SJSA1 (cell line): ENCODE measurements around the gene DCTN2. TPM values are rescaled to one million over a fixed set of nuclear protein-coding genes. Genes with fewer than 3 reads are reported as not detected.

Source experiments
- DNase-seq, 2 experiments: peaks; one replicate each; pipeline ENCODE4 v3.0.0-alpha.2; 2015 to 2020; ENCODE audit warnings: low spot score in 2 of 2, low read depth in 1 of 2
- H3K27ac ChIP-seq: fragments of 250-450 bp; sonication (Bioruptor Pico); 2 replicates; pipeline ENCODE4 v1.5.1; 2020; ENCODE audit warnings: mild to moderate bottlenecking, moderate library complexity
- H3K27me3 ChIP-seq: fragments of 250-450 bp; sonication (Bioruptor Pico); replicated peaks from 2 replicates; pipeline ENCODE4 v1.5.1; 2020; ENCODE audit warnings: mild to moderate bottlenecking, moderate library complexity
- H3K36me3 ChIP-seq: fragments of 250-450 bp; sonication (Bioruptor Pico); 2 replicates; pipeline ENCODE4 v1.5.1; 2020; ENCODE audit warnings: mild to moderate bottlenecking
- H3K4me1 ChIP-seq: fragments of 250-450 bp; sonication (Bioruptor Pico); replicated peaks from 2 replicates; pipeline ENCODE4 v1.6.1; 2021; ENCODE audit warnings: mild to moderate bottlenecking
- H3K4me3 ChIP-seq: fragments of 250-450 bp; sonication (Bioruptor Pico); 2 replicates; pipeline ENCODE4 v1.5.1; 2020; ENCODE audit warnings: mild to moderate bottlenecking
- H3K9me3 ChIP-seq: fragments of 250-450 bp; sonication (Bioruptor Pico); replicated peaks from 2 replicates; pipeline ENCODE4 v1.5.1; 2020; ENCODE audit warnings: mild to moderate bottlenecking
- total RNA-seq: library from RNA; depleted of rRNA; stranded (reverse); fragments of >200 nt; shearing (Covaris generic); gene quantifications from 2 replicates; pipeline ENCODE4 v1.2.3, GENCODE V29; 2014

Gene DCTN2
- total RNA-seq, 1 experiment from 2014 or later = 3,855 TPM

GRCh38 chr12:57535764-57536596, 11.0 kb downstream of the DCTN2 start:
- peak; percentile 78 to 89 for DNase-seq
- Histone ChIP-seq H3K4me1 (peaks cover 15% of the 10 kb centered on the region), H3K27ac (no peak overlapping the region), H3K9me3 (no peaks in the 10 kb centered on the region), H3K4me3 (no peak overlapping the region), H3K36me3 (peaks cover 99% of the 10 kb centered on the region), H3K27me3 (no peaks in the 10 kb centered on the region)

DNA sequence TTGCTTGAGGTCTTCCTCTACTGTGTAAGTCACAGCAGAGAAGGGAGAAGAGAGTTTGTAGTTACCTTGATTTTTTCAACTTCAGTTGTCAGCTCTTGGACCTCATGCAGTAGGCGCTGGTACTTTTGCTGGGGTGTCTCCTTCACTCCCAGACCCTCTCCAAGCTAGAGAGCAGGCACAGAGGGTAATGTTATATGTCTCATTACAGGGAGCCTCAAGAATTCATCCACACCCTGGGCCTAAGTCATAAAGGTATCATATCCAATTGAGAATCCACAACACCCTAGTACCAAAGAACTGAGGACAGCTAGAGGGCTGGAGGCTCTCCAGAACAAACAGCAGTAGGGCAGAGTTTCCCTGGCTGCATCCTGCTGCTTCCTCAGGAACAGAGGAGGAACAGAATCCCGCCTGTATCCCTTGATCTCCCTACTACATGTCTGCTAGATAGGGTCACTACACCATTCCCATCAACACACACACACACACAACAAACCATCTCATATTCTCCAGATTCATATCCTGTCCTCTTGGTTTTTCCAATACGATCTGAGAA, 11.9 kb downstream of the DCTN2 start:
- H3K36me3 ChIP-seq = peaks cover 100% of the 10 kb centered on the region
- peak; percentile 79 to 87 for DNase-seq

DNA sequence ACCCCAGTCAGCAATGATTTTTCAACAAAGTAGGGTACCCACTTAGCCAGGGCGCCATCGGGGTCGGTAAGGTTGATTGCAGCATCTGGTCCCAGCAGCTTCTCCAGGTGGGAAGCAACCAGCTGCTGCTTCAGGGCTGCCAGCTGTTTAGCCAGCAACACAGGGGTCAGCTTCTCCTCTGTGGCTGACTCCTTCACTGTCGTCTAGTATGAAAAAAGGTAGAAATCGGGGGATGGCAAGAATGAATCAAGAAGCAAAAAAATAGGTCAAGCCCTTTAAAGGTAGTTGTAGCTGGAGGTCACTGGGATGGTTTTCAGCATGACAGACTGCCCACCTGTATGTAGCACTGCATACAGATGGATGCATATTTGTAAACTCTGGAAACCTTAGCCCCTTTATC, 12.7 kb downstream of the DCTN2 start:
- Histone ChIP-seq H3K4me3 (no peak overlapping the region), H3K36me3 (peaks cover 99% of the 10 kb centered on the region), H3K27me3 (no peaks in the 10 kb centered on the region), H3K27ac (no peak overlapping the region), H3K4me1 (no peaks in the 10 kb centered on the region), H3K9me3 (no peaks in the 10 kb centered on the region)
- peak; percentile 77 to 87 for DNase-seq

More for the DNA sequence above, 11.9 kb downstream of the DCTN2 start:
- Histone ChIP-seq H3K4me3 (no peak overlapping the region), H3K9me3 (no peaks in the 10 kb centered on the region), H3K27me3 (no peaks in the 10 kb centered on the region), H3K4me1 (peaks cover 6% of the 10 kb centered on the region), H3K27ac (no peak overlapping the region)

DNA sequence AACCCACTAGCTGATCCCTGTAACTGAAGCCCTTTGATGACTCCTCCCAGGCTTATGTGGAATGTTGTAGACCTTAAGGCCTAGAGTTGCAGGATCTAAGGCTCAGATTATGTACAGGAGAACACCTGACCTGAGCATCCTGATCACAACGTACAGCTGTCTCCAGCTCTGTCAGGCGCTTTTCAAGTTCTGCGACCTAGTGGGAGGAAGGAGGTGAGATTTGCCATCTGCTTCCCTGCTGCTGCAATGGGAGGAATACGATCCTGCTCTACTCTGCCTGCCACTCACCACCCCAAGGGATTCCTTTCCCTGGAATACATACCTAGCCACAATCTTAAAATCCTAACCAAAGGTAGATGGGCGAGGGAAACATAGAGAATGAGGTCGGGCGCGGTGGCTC, 13.9 kb downstream of the DCTN2 start:
- Histone ChIP-seq H3K4me3 (no peak overlapping the region), H3K27ac (no peak overlapping the region), H3K4me1 (no peaks in the 10 kb centered on the region), H3K9me3 (no peaks in the 10 kb centered on the region), H3K36me3 (peaks cover 99% of the 10 kb centered on the region), H3K27me3 (no peaks in the 10 kb centered on the region)
- peak in 1 of 2 experiments; percentile 77 for DNase-seq

DNA sequence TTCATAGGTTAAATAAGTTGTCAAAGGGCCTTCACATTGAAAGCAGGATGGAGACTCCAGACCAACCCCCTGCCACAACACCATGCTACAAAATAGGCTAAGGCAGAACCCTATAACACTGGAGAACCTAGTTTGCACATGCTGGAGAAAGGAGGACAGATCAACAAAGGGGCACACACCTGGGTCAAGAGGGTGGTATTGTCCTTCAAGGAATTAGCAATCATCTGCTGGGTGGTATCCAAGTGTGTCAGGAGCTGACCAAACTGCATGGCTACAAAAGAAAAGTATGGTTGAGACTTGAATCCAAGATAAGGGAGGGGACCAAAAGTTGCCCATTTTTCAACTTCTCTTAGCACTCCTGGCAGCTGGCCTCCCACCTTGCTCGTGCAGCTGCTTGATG, 15.2 kb downstream of the DCTN2 start:
- Histone ChIP-seq H3K4me3 (no peak overlapping the region), H3K36me3 (peaks cover 99% of the 10 kb centered on the region), H3K9me3 (no peaks in the 10 kb centered on the region), H3K27ac (no peak overlapping the region), H3K4me1 (no peaks in the 10 kb centered on the region), H3K27me3 (no peaks in the 10 kb centered on the region)
- peak in 1 of 2 experiments; percentile 86 for DNase-seq

DNA sequence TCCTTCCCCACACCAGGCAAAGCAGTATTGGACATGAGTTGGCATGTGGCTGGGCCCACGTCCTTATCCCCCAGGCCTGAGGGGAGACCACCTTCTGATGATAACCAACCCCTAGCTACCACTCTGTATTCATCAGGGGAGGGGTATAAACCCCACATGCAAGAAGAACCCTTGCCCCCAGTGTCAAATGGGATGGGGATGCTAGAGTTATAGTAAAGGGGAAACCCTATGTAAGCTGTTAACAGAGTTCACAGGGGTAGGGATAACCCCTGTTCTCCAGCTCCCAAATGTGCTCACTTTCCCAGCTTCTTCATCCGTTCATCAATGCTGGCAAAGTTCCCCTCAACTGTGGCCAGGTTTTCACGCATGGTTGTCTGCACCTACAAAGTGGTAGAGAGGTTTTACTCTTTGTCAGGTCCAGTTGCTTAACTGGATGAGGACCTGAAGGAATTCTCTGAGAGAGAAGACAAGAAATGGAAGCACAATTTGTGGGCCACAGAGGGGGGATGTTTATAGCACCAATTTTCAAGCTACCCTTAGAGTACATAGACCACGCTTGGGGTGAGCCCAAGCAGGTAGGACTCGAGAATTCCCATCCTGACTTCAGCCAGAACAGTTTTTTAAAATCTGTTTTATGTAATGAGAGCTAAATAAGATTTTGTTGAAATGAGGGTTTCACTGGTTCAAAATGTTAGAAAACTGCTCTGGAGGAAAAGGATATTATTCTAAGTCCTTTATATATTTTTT, 16.4 kb downstream of the DCTN2 start:
- H3K4me3 ChIP-seq = no peak overlapping the region
- no peak overlapping the region for H3K27ac ChIP-seq
- H3K36me3 ChIP-seq = peaks cover 99% of the 10 kb centered on the region
- no peaks in the 10 kb centered on the region for H3K4me1 ChIP-seq
- H3K27me3 ChIP-seq = no peaks in the 10 kb centered on the region
- H3K9me3 ChIP-seq = no peaks in the 10 kb centered on the region
- peak; percentile 76 to 89 for DNase-seq

DNA sequence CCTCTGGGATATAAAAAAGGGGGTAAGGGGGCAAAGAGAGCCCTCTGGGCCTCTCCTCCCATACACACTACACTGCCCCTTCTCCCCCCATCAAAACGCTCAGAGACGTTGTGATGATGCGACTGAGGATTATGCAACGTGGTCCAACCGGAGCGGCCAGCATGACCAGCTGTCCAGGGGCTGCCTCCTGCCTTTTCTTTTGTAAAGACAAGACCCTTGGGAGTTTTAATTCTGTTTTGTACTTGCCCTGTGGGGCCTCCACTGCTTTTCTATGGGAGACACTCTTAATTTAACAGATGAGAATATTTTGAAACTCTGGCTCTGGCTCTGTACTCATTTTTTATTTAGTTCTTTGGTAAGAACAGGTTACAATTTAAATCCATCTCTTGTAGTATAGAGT, 17.2 kb downstream of the DCTN2 start:
- Histone ChIP-seq H3K4me3 (no peak overlapping the region), H3K27ac (no peak overlapping the region), H3K4me1 (peaks cover 2% of the 10 kb centered on the region), H3K27me3 (no peaks in the 10 kb centered on the region), H3K9me3 (no peaks in the 10 kb centered on the region), H3K36me3 (peaks cover 99% of the 10 kb centered on the region)
- no peak for DNase-seq

DNA sequence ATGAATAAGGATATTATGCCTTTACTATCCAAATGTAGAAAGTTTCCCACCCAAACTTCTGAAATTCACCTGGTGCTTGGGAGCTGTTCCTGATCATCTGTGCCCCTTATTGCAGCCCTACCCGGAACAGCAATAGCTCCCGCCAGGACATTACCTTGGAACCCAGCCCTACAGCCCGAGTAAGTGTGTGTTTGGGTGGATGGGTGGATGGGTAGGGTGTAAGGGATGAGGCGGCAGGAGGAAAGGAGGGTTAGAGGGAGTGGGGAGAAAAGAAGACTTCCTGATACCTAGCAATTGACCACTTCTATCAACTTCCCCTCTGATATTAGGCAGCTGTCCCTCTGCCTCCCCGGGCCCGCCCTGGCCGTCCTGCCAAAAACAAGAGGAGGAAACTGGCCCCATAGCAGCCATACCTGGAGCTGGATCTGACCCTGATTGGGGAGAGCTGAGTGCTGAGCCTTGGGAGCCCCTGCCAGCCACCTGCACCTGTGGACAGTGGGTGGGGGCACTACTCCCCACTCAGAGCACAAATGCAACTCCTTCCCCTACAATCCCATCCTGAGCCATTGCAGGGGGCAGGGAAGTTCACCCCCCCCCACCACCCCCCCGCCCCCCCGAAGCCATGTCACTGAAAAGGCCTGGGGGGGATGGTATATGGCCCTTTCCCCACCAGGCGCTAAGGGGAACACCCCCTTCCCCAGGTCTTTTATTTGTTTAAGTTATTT, 18.0 kb downstream of the DCTN2 start:
- Histone ChIP-seq H3K4me3 (no peak overlapping the region), H3K4me1 (peaks cover 10% of the 10 kb centered on the region), H3K27me3 (no peaks in the 10 kb centered on the region), H3K27ac (no peak overlapping the region), H3K9me3 (no peaks in the 10 kb centered on the region), H3K36me3 (peaks cover 99% of the 10 kb centered on the region)
- DNase-seq = peak in 1 of 2 experiments; percentile 77

GRCh38 chr12:57528176-57528575, 18.8 kb downstream of the DCTN2 start:
- Histone ChIP-seq H3K4me1 (peaks cover 18% of the 10 kb centered on the region), H3K27me3 (no peaks in the 10 kb centered on the region), H3K27ac (no peak overlapping the region), H3K36me3 (peaks cover 99% of the 10 kb centered on the region), H3K9me3 (no peaks in the 10 kb centered on the region), H3K4me3 (no peak overlapping the region)
- no peak for DNase-seq

- Histone ChIP-seq H3K27ac (no peak overlapping the region), H3K9me3 (no peaks in the 10 kb centered on the region), H3K27me3 (no peaks in the 10 kb centered on the region), H3K4me3 (no peak overlapping the region), H3K36me3 (peaks cover 90% of the 10 kb centered on the region), H3K4me1 (peaks cover 22% of the 10 kb centered on the region)
- peak; percentile 78 to 86 for DNase-seq
These were observed 19.8 kb downstream of the DCTN2 start for GRCh38 chr12:57527184-57527583.

- Histone ChIP-seq H3K9me3 (no peaks in the 10 kb centered on the region), H3K36me3 (peaks cover 84% of the 10 kb centered on the region), H3K27me3 (no peaks in the 10 kb centered on the region), H3K27ac (no peak overlapping the region), H3K4me3 (no peak overlapping the region), H3K4me1 (peaks cover 27% of the 10 kb centered on the region)
- DNase-seq = peak in 1 of 2 experiments; percentile 78
These were observed 20.4 kb downstream of the DCTN2 start for GRCh38 chr12:57526477-57527126.

- H3K4me3 ChIP-seq = no peak overlapping the region
- peaks cover 35% of the 10 kb centered on the region for H3K4me1 ChIP-seq
- H3K36me3 ChIP-seq = peaks cover 76% of the 10 kb centered on the region
- no peak overlapping the region for H3K27ac ChIP-seq
- no peaks in the 10 kb centered on the region for H3K27me3 ChIP-seq
- no peaks in the 10 kb centered on the region for H3K9me3 ChIP-seq
- peak in 1 of 2 experiments; percentile 77 for DNase-seq
These were observed 21.2 kb downstream of the DCTN2 start for GRCh38 chr12:57525615-57526383.
